Measurements from ENCODE around the gene FANK1.
"Not testable (repeated sequence)": the region's sequence is repeated elsewhere in the genome, so short reads cannot be mapped to it uniquely, and the experiment has no call there.

The FANK1 gene

DNA sequence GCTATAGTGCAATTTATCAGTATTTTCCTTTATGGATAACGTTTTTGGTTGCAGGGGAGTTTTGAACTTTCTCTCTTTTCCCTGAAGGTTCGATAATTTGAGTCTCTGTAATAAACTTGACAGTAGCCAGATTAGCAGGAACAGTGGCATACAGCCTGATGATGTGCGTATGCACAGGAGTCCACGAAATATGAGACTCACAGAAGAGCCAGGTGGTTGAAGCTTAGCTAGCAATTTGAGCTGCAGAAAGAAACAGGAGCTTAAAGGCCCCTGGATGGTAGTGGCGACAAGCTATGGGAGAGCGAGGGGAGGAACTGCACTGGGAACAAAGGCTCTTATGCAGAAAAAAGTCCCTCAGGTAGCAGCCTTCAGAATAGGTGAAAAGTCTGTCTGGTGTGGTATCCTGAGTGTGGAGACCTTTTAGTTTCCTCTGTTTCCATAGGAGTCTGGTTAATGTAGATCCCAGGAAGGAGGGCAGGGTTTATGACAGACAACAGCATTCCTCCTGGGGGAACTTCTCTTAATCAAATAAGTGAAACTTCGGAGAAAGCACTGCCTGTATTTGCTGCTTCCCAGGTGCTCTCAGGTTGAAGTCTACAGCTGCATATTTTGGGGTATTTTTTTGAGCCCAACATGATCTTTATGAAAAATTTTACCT is 32.7 kb downstream of the FANK1 start:
- no peak for DNase-seq (ENCODE audit: low read depth in 2 of 2)

- DNase-seq (ENCODE audit: low read depth in 2 of 2): no peak
Measured at GRCh38 chr10:125929618-125930017, 33.3 kb downstream of the FANK1 start.

GRCh38 chr10:125933693-125934092 is 37.3 kb downstream of the FANK1 start:
- no peak for DNase-seq (ENCODE audit: low read depth in 2 of 2)

GRCh38 chr10:125936331-125936730 is 40.0 kb downstream of the FANK1 start:
- no peak for DNase-seq (ENCODE audit: low read depth in 2 of 2)

GRCh38 chr10:125940515-125940914 is 44.2 kb downstream of the FANK1 start:
- DNase-seq (ENCODE audit: low read depth in 2 of 2): no peak

DNA sequence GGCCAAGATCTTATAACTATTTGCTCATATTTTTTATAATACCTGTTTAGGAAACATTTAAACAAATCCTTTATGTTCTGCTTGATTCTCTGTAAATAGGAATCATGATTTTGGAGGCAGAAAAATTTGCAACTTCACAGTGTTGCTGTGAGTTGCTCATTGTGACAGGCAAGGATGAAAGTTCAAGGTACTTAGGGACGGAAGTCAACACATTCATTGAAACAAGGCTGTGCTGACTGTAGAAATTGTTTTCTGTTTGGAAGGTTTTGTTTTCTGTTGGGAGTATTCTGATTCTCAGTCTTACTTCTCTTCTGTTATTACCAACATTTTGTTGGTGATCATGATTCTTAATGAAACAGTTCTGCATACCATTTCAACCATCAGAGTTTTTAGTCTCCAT is 54.9 kb downstream of the FANK1 start:
- no peak for DNase-seq (ENCODE audit: low read depth in 2 of 2)

GRCh38 chr10:125953778-125954385 is 57.5 kb downstream of the FANK1 start:
- no peak for DNase-seq (ENCODE audit: low read depth in 2 of 2)

GRCh38 chr10:125955766-125956165 is 59.4 kb downstream of the FANK1 start:
- DNase-seq (ENCODE audit: low read depth in 2 of 2): no peak

- DNase-seq (ENCODE audit: low read depth in 2 of 2): no peak
Measured at GRCh38 chr10:125961743-125962142, 65.4 kb downstream of the FANK1 start.

- DNase-seq (ENCODE audit: low read depth in 2 of 2): no peak
Measured at GRCh38 chr10:125962200-125962599, 65.8 kb downstream of the FANK1 start.

DNA sequence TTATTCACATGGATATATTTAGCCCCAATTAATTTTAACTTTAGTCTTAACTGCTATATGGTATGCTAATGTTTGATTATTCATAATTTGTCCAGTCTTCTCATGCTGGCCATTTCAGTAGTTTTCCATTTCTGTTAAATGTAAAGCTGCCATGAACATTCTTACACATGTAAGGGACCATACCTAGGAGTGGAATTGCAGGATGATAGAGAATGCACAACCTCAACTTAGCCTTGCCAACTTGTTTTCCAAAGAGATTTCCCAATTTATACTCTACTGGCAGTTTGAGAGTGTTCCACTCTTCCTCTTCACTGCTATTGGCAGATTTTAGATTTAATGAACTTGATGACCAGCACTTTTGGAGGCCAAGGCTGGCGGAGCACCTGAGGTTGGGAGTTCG is 68.2 kb downstream of the FANK1 start:
- no peak for DNase-seq (ENCODE audit: low read depth in 2 of 2)

- no peak for DNase-seq (ENCODE audit: low read depth in 2 of 2)
Measured at GRCh38 chr10:125967533-125967932, 71.2 kb downstream of the FANK1 start.

GRCh38 chr10:125970077-125970630 is 73.8 kb downstream of the FANK1 start:
- DNase-seq (ENCODE audit: low read depth in 2 of 2): not testable (repeated sequence)

DNA sequence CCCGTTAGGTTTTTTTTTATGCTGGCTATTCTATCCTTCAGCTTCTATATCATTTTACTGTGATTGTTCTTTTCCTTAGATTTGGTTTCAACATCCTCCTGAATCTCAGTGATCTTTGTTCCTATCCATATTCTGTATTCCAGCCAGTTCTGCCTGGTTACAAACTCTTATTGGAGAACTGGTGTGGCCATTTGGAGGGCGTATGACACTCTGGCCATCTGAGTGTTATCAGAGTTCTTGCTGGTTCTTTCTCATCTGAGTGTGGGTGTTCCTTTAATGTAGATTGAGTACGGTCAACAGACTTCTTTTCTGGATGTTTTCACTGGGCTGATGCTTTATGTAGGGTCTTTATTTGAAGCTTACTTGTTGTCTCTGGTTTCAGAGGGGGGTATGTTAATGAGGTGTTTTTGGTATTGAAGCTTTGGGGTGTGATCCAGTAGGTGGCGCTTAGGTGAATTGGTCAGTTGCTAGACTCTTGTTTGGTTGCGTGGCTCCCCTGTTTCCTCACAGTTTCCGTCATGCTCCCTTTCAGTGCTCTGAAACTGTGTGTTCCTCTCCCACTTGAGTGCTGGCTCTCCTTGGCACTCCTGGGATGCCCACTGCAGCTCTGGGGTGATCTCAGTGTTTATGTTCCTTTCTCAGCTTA is 80.7 kb downstream of the FANK1 start:
- no peak for DNase-seq (ENCODE audit: low read depth in 2 of 2)

DNA sequence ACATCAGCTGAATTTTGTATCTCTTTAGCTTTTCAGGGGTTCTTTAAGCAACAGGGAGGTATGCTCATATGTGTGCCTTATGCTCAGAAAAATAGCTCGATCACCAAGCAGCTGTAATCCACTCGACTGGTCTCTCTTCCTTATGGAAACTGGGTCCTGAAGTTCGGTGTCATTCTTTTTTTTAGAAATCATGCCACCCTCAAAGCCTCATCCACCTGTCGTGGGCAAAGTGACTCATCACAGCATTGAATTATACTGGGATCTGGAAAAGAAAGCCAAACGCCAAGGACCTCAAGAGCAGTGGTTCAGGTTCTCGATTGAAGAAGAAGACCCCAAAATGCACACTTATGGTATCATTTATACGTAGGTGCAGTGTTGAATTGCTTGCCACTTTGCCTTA is 83.6 kb downstream of the FANK1 start:
- no peak for DNase-seq (ENCODE audit: low read depth in 2 of 2)

DNA sequence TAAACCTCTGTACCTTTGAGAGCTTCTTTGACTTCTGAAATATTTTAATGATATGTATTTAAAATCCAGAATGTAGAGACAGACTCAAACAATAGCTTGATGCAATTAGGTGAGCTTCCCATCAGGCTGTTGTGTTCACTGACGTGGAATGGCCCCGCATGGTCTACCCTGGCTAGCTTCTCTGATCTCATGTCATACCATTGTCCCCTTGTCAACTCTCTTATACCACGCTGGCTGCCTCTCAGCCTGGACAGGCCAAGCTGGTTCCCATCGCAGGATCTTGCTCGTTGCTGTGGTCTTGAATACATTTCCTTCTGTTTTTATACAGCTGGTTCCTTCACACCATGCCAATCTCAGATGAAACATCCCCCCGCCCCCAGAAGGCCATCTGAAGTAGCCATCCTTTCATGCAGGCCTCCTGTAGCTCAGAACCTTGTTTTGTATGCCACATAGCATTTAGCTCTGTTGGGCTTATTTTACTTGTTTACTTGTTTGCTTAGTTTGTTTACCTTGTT is 84.2 kb downstream of the FANK1 start:
- no peak for DNase-seq (ENCODE audit: low read depth in 2 of 2)

DNA sequence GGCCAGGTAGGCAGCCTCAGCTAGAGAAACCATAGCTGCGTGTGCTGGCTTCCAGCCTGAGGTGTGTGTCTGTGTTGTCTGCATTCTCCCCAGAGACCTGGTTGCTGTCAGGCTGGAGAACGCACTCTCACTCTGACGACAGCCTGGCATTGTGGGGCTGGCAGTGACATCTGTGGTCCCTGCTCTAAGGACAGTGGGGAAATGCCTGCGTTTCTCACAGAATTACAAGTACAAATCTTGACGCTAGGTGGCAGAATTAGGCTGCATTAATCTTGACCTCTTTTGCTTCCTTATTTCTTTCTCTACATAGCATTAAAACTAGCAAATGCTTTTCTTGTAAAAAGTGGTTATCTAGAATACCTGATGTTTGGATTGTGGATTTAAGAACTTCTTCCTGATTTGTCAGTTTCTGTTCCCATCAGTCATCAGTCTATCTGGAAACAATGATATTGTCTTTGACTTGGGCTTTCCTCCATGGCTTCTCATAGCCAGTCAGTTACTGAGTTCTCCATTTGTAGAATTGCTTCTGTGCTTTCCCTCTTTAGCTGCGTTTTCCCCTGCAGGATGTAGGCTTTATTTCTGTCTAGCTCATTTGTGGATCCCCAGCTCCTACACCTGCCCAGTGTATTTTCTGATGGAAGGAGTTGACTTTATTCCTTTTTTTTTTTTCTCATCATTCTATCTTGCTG is 86.0 kb downstream of the FANK1 start:
- DNase-seq (ENCODE audit: low read depth in 2 of 2): no peak

DNA sequence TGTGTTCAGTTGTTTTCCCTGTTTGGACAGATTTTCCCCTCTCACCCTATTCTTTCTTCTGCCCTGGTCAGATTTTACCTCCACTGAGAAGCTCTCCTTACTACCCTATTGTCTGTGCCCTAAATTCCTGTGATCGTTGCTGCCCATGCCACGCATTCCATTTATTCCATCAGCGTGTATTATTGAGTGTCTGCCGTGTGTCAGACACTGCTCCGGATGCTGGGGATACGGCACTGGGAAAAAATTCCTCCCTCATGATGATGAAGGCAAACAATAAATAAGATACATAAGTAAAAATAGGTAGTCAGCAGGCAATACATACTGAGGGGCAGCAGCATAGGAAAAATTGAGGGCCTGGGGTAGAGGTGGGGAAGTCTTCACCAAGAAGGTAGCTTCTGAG is 86.8 kb downstream of the FANK1 start:
- DNase-seq (ENCODE audit: low read depth in 2 of 2): no peak

GRCh38 chr10:125983656-125984055 is 87.3 kb downstream of the FANK1 start:
- no peak for DNase-seq (ENCODE audit: low read depth in 2 of 2)

DNA sequence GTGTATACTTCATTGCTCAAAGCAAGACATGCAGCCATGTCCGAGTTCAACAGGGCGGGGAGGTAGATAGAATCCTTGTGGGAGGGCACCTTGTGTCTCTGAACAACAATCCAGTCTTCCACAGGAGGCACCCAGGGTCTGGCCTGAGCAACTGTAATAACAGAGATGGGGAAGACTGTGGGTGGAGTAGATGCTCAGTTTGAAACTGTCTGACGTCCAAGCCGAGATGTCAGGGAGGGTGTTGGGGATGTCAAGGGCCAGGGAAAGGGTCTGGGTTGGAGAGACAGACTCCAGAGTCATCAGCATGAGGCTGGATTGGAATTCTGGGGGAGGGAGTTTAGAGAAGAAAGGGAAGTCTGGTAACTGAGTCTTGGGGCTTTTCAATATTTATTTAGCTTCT is 88.0 kb downstream of the FANK1 start:
- DNase-seq (ENCODE audit: low read depth in 2 of 2): no peak

- no peak for DNase-seq (ENCODE audit: low read depth in 2 of 2)
Measured at GRCh38 chr10:125984865-125985495, 88.6 kb downstream of the FANK1 start.
